Measurements from ENCODE around the gene UGGT1.
"Not testable (repeated sequence)": the region's sequence is repeated elsewhere in the genome, so short reads cannot be mapped to it uniquely, and the experiment has no call there.

Gene UGGT1

DNA sequence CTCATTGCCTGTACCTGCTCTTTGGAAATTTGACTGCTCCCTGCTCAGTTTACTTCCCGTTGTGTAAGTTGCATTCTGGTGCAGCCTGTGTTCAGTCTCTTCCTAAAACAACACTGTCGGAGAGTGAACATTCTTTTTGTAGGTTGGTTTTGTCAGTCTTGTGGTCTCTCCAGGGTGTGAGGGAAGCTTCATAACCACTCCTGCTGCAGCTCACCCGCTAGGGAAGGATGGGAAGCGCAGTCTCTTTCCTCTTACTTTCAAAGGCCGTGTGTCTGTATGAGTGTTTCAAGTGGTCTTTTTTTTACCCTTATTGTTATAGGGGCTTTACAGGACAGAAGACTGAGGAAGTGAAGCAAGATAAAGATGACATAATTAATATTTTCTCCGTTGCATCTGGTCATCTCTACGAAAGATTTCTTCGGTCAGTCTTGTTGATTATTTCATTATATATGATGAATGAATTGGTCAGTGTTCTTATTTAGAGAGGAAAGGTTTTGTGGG lies 87.2 kb downstream of the UGGT1 start:
- DNase-seq, result no peak

- no peak for DNase-seq
Observed at GRCh38 chr2:128178650-128179460, 87.9 kb downstream of the UGGT1 start.

DNA sequence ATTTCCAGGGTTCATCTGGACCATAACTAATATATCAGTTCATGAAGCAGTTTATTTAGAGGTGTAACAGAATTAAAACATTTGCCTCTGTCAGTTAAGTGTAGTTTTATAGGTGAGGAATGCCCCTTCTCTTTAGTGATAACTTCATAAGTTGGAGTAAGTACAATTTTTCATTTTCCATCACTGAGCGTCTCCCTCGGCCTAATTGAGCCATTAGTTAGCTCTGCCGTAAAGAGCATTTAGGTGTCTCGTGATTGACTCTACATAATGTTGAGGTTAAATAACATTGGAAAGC lies 88.4 kb downstream of the UGGT1 start:
- no peak for DNase-seq

DNA sequence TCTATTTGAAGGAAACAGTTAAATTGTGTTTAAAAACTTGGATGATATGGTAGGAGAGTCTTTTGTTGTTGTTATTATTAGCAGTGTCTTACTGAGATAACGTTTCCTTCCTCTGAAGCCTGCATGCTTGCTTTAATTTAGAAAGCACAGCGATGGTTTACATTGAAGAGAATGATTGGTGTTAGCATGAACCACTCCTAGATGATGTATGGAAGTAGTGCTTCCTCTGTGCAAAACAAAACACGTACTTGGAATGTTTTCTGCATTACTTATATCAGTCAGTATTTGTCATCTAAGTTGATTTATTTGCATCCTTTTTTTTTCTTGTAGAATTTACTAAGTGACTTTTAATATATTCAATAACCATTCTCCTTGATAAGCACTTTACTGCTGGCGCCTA lies 89.0 kb downstream of the UGGT1 start:
- DNase-seq, result no peak

DNA sequence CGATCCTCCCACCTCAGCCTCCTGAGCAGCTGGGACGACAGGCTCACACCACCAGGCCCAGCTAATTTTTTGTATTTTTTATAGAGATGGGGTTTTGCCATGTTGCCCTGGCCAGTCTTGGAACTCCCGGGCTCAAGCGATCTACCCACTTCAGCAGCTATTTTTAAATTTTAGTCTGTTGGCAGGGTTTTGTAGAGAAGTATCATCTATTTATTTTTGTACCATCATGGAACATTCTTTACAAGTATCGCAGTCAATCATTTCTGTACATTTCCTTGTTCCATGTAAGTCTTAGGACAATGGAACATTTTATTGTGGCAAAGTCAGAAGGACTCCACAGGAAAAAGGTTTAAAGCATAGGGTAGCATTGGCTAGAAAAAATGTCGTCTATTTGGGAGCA lies 94.6 kb downstream of the UGGT1 start:
- no peak for DNase-seq

- DNase-seq, result no peak
Observed at GRCh38 chr2:128187032-128187654, 96.1 kb downstream of the UGGT1 start.

- no peak for DNase-seq
Observed at GRCh38 chr2:128195435-128195984, 104.5 kb downstream of the UGGT1 start.

DNA sequence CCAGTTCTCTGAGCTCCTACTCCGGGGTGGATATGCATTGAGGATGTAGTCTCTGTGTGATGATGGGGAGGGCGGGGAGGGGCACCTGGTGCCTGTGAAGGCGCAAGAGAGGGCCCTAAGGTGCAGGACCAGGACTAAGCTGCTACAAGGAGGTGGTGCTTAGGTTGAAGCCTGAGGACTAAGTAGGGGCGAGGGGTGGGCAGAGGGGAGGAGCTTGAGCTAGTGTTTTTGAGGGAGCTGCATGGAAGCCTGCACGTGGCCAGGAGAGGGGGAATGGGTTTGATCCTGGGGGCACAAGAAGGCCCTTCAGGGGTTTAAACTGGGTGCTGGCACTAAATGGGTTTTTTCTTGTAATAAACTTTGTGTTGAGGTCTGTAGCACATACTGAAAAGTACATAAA lies 105.0 kb downstream of the UGGT1 start:
- no peak for DNase-seq

DNA sequence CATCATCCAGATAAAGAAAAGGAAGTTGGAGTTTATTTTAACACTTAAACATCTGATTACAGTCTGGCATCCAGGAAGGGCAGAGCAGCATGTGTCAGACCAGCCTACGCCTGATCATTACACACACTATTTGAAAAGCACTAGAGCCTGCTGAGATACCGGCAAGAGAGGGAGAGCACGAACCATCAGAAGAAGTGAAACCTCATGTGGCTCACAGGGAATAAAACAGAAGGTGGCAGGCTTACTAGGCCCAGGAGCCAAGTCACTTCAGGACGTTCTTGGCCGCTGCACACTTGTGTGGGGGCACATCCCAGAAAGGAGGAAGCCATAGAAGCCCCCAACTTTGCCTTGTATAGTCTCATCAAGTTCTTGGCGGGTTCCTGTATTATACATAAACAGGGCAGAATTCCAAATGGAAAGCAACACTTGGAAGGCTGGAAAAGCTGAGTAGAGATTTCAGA lies 105.5 kb downstream of the UGGT1 start:
- DNase-seq, result no peak

- DNase-seq, result no peak
Observed at GRCh38 chr2:128197059-128197458, 106.1 kb downstream of the UGGT1 start.

DNA sequence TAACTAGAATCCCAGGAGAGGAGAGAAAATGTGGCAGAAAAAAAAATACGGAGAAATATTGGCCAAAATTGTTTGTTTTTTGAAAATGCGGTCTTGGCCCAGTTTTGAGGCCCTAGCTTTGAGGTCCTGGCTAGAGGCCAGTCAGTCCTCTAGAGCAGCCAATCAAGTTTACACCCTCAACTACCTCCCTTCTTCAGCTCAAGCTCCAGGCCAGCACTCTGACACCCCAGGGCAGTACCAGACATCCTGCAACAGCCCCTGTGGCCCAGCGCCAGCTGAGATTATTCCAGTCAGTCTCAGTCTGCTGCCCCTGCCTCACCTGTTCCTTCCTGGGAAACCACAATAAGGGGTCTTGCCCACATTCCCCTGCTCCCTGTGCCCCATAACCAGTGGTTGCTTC lies 107.7 kb downstream of the UGGT1 start:
- DNase-seq, result no peak

GRCh38 chr2:128199141-128199540 lies 108.1 kb downstream of the UGGT1 start:
- DNase-seq, result no peak

DNA sequence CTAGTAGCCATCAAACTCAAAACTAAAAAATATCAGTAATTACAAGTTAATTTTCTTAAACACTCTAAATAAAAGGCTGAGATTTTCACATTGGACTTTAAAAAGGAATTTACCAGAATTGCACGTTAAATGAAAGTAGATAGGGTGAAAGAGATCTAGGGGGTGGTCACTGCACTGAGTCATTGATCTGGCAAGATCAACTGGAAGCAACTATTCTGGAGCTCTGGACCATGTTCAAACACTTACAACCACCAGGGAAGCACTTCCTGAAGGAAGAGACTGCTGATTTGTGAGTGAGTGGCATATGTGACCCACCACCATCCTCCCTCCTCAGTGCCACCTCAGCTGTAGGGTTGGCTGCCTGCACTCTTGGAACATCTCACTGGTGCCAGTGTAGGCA lies 111.8 kb downstream of the UGGT1 start:
- no peak for DNase-seq

GRCh38 chr2:128206245-128206644 lies 115.2 kb downstream of the UGGT1 start:
- DNase-seq, result no peak

- DNase-seq, result no peak
Observed at GRCh38 chr2:128208023-128208422, 117.0 kb downstream of the UGGT1 start.

DNA sequence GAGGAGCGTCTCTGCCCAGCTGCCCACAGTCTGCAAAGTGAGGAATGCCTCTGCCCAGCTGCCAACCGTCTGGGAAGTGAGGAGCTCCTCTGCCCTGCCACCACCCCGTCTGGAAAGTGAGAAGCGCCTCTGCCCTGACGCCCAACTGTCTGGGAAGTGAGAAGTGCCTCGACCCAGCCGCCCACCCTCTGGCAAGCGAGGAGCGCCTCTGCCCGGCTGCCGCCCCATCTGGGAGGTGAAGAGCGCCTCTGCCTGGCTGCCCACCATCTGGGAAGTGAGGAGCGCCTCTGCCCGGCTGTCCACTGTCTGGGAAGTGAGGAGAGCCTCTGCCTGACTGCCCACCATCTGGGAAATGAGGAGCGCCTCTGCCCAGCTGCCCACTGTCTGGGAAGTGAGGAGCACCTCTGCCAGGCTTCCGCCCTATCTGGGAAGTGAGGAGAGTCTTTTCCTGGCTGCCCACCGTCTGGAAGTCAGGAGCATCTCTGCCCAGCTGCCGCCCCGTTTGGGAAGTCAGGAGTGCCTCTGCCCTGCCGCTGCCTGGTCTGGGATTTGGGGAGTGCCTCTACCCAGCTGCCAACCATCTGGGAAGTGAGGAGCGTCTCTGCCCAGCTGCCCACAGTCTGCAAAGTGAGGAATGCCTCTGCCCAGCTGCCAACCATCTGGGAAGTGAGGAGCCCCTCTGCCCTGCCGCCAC lies 117.8 kb downstream of the UGGT1 start:
- DNase-seq, result not testable (repeated sequence)

GRCh38 chr2:128214251-128214650 lies 123.3 kb downstream of the UGGT1 start:
- no peak for DNase-seq

- no peak for DNase-seq
Observed at GRCh38 chr2:128214866-128215460, 124.0 kb downstream of the UGGT1 start.

DNA sequence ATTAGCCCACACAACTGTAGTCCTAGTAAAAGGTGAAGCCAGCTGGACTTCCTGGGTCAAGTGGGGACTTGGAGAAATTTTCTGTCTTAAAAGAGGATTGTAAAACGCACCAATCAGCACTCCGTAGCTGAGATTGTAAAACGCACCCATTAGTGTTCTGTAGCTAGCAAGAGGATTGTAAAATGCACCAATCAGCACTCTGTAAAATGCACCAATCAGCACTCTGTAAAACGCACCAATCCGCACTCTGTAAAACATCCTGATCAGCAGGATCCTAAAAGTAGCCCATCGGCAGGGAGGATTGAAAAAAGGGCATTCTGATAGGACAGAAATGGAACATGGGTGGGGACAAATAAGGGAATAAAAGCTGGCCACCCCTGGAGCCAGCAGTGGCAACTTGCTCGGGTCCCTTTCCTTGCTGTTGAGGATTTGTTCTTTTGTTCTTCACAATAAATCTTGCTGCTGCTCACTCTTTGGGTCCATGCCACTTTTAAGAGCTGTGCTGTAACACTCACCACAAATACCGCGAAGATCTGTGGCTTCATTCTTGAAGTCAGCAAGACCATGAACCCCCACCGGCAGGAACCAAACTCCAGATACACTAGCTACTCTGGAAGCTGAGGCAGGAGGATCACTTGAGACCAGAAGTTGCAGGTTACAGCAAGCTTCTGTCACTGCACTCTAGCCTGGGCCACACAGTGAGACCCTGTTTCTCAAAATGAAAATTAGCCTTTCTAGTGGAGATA lies 125.1 kb downstream of the UGGT1 start:
- no peak for DNase-seq

DNA sequence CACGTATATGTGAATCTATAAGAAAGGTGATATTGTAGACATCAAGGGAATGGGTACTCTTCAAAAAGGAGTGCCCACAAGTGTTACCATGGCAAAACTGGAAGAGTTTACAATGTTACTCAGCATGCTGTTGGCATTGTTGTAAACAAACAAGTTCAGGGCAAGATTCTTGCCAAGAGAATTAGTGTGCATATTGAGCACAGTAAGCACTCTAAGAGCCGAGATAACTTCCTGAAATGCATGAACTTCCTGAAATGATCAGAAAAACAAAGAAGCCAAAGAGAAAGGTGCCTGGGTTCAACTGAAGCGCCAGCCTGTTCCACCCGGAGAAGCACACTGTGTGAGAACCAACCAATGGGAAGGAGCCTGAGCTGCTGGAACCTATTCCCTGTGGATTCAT lies 126.7 kb downstream of the UGGT1 start:
- DNase-seq, result no peak

DNA sequence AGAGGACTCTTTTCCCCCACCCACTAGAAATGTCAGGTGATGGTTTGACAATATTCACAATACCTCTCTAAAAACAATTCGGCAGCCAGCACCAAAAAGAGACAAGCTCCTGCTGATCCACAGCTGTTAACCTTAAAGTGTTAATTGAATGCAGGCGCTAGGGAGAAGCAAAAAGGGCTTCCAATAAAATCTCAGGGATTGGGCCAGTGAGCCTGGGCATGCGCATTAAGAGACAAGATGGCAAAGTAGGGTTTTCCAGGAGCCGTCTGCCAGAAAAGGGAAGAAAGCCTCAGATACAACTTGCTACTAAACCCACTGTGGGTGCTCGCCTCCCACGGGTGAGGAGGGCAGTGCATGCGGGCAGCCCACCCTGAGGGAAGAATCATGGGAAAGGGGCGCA lies 128.9 kb downstream of the UGGT1 start:
- DNase-seq, result no peak

GRCh38 chr2:128227862-128228261 lies 136.9 kb downstream of the UGGT1 start:
- DNase-seq, result no peak

- DNase-seq, result no peak
Observed at GRCh38 chr2:128228894-128229293, 137.9 kb downstream of the UGGT1 start.
